Stimulated activated CD4-positive, alpha-beta T cell treated with anti-CD3 and anti-CD28 coated beads, Interleukin-1b, Interleukin-23, amount 100 ng/mL, for 48 hours (primary cell): ENCODE data around the gene DENND1A.

ENCODE experiments used
- DNase-seq: peaks from one replicate; pipeline ENCODE4 v3.0.0-alpha.2; 2020

Gene DENND1A

GRCh38 chr9:123376218-123377071 lies 553.5 kb downstream of the DENND1A start:
- no peak for DNase-seq

- no peak for DNase-seq
These were observed 554.3 kb downstream of the DENND1A start for GRCh38 chr9:123375469-123376132.

GRCh38 chr9:123373946-123374345 lies 556.0 kb downstream of the DENND1A start:
- DNase-seq, result no peak

- DNase-seq, result no peak
These were observed 556.4 kb downstream of the DENND1A start for GRCh38 chr9:123373447-123373923.

- DNase-seq, result no peak
These were observed 557.0 kb downstream of the DENND1A start for GRCh38 chr9:123372766-123373446.

GRCh38 chr9:123371805-123372590 lies 557.9 kb downstream of the DENND1A start:
- DNase-seq, result no peak

- no peak for DNase-seq
These were observed 558.7 kb downstream of the DENND1A start for GRCh38 chr9:123371228-123371584.

- no peak for DNase-seq
These were observed 559.2 kb downstream of the DENND1A start for GRCh38 chr9:123370526-123371227.

GRCh38 chr9:123370108-123370507 lies 559.8 kb downstream of the DENND1A start:
- no peak for DNase-seq

- no peak for DNase-seq
These were observed 560.6 kb downstream of the DENND1A start for GRCh38 chr9:123369296-123369695.

- DNase-seq, result no peak
These were observed 561.3 kb downstream of the DENND1A start for GRCh38 chr9:123368536-123369153.

GRCh38 chr9:123368023-123368422 lies 561.9 kb downstream of the DENND1A start:
- no peak for DNase-seq

GRCh38 chr9:123365881-123366528 lies 563.9 kb downstream of the DENND1A start:
- no peak for DNase-seq

GRCh38 chr9:123365287-123365880 lies 564.5 kb downstream of the DENND1A start:
- DNase-seq, result no peak

- no peak for DNase-seq
These were observed 565.6 kb downstream of the DENND1A start for GRCh38 chr9:123364241-123364824.

GRCh38 chr9:123362856-123363255 lies 567.1 kb downstream of the DENND1A start:
- no peak for DNase-seq

GRCh38 chr9:123361731-123362510 lies 568.0 kb downstream of the DENND1A start:
- no peak for DNase-seq

GRCh38 chr9:123361086-123361730 lies 568.7 kb downstream of the DENND1A start:
- DNase-seq, result no peak
